Peyer's patch (tissue), 4 donors: ENCODE results near the gene NTN1.

ENCODE experiments used
- POLR2A ChIP-seq, 2 donors: fragments of 450-650 bp; IDR thresholded peaks; one replicate each; pipeline ENCODE4 v1.5.1; 2017; ENCODE audit warnings: antibody characterized with exemption in 2 of 2, mild to moderate bottlenecking in 2 of 2, moderate library complexity in 2 of 2
- TF ChIP-seq, protein P1 (sequence below), 6 experiments: fragments of 450-650 bp in 4 of 6; fragments of 200-600 bp in 2 of 6; sonication (generic) in 1 of 6; IDR thresholded peaks; one replicate each; pipeline ENCODE4 v1.5.1; 2017 to 2019; ENCODE audit warnings: antibody characterized with exemption in 6 of 6, mild to moderate bottlenecking in 3 of 6, moderate library complexity in 1 of 6

DNA sequence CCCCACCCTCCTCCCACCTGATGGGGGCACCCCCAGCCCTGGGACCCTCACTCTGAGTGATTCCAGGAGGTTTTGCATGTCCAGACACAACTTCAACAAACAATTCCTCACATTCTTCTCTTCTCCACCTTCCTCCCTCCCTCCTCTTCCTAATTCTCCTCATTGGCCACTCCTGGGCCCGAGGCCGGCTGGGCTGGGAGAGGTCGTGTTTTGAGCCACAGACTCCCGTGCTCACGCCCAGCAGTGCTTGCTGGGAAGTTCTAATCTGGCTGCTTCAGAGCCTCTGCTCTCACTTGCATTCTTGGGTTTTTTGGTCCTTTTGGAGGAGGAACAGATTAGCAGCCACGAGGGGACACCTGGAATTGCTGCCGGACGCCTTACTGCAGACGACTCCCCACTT is 157.0 kb downstream of the NTN1 start:
- TF ChIP-seq, protein P1, sequence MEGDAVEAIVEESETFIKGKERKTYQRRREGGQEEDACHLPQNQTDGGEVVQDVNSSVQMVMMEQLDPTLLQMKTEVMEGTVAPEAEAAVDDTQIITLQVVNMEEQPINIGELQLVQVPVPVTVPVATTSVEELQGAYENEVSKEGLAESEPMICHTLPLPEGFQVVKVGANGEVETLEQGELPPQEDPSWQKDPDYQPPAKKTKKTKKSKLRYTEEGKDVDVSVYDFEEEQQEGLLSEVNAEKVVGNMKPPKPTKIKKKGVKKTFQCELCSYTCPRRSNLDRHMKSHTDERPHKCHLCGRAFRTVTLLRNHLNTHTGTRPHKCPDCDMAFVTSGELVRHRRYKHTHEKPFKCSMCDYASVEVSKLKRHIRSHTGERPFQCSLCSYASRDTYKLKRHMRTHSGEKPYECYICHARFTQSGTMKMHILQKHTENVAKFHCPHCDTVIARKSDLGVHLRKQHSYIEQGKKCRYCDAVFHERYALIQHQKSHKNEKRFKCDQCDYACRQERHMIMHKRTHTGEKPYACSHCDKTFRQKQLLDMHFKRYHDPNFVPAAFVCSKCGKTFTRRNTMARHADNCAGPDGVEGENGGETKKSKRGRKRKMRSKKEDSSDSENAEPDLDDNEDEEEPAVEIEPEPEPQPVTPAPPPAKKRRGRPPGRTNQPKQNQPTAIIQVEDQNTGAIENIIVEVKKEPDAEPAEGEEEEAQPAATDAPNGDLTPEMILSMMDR (IDR thresholded peaks at IDR 0.05) = no peak
- no peak for TF ChIP-seq POLR2A (IDR thresholded peaks at IDR 0.05)
